NCI-H748 (cell line): ENCODE data around the gene TSPAN14.

Source experiments
- DNase-seq: peaks from one replicate; lab custom pipeline; 2025; ENCODE audit not compliant: unreplicated experiment; lab: John Stamatoyannopoulos, UW

TSPAN14 gene

GRCh38 chr10:80580638-80581468 lies 126.7 kb downstream of the TSPAN14 start:
- no peak for DNase-seq

- DNase-seq: no peak
Observed at GRCh38 chr10:80581469-80581835, 127.3 kb downstream of the TSPAN14 start.

GRCh38 chr10:80582286-80582960 lies 128.3 kb downstream of the TSPAN14 start:
- no peak for DNase-seq
